Stimulated activated CD8-positive, alpha-beta memory T cell treated with anti-CD3 and anti-CD28 coated beads, Interleukin-7, amount 100 ng/mL, for 24 hours (primary cell): ENCODE data around the gene TMEM217.

ENCODE experiments used
- DNase-seq: peaks from one replicate; pipeline ENCODE4 v3.0.0-alpha.2; 2020; ENCODE audit warnings: low read depth

TMEM217 gene

GRCh38 chr6:37244430-37245310, 13.3 kb downstream of the TMEM217 start:
- DNase-seq = no peak

- DNase-seq = no peak
These were observed 14.1 kb downstream of the TMEM217 start for GRCh38 chr6:37243816-37244370.

GRCh38 chr6:37243131-37243815, 14.7 kb downstream of the TMEM217 start:
- no peak for DNase-seq

- no peak for DNase-seq
These were observed 15.4 kb downstream of the TMEM217 start for GRCh38 chr6:37242429-37243052.

- DNase-seq = no peak
These were observed 16.0 kb downstream of the TMEM217 start for GRCh38 chr6:37241775-37242428.

- no peak for DNase-seq
These were observed 16.8 kb downstream of the TMEM217 start for GRCh38 chr6:37241131-37241530.

GRCh38 chr6:37239950-37240713, 17.8 kb downstream of the TMEM217 start:
- DNase-seq = peak; percentile 59

- DNase-seq = no peak
These were observed 18.4 kb downstream of the TMEM217 start for GRCh38 chr6:37239526-37239925.

GRCh38 chr6:37238381-37238780, 19.6 kb downstream of the TMEM217 start:
- no peak for DNase-seq

- no peak for DNase-seq
These were observed 20.2 kb downstream of the TMEM217 start for GRCh38 chr6:37237789-37238188.

GRCh38 chr6:37236921-37237320, 21.0 kb downstream of the TMEM217 start:
- DNase-seq = no peak

- DNase-seq = no peak
These were observed 24.4 kb downstream of the TMEM217 start for GRCh38 chr6:37233541-37233940.

GRCh38 chr6:37232430-37233017, 25.4 kb downstream of the TMEM217 start:
- DNase-seq = no peak

GRCh38 chr6:37230104-37230503, 27.8 kb downstream of the TMEM217 start:
- DNase-seq = no peak

GRCh38 chr6:37225350-37226169, 32.4 kb downstream of the TMEM217 start:
- no peak for DNase-seq

- no peak for DNase-seq
These were observed 35.0 kb downstream of the TMEM217 start for GRCh38 chr6:37222992-37223391.

- DNase-seq = peak; percentile 36
These were observed 35.6 kb downstream of the TMEM217 start for GRCh38 chr6:37222125-37222967.

GRCh38 chr6:37221585-37222124, 36.3 kb downstream of the TMEM217 start:
- DNase-seq = no peak

GRCh38 chr6:37218511-37218910, 39.4 kb downstream of the TMEM217 start:
- DNase-seq = no peak
